Measurements from ENCODE around the gene CFAP97.

CFAP97 gene

GRCh38 chr4:185109736-185110135 lies 94.1 kb downstream of the CFAP97 start:
- no peak for DNase-seq (ENCODE audit: low read depth, low spot score)
